GM19467 (cell line): ENCODE data around the gene RNGTT.
A peak's percentile ranks its signal among the peaks of the same experiment; 100 is the strongest.
"Not testable (repeated sequence)": the region's sequence is repeated elsewhere in the genome, so short reads cannot be mapped to it uniquely, and the experiment has no call there.

Experiments
- ATAC-seq: cut with Tn5 transposase; IDR thresholded peaks from one replicate; pipeline ENCODE4 v1.9.1; 2021; ENCODE audit warnings: mild to moderate bottlenecking, moderate library complexity; ENCODE audit not compliant: unreplicated experiment

The RNGTT gene

GRCh38 chr6:88741071-88741470 lies 222.3 kb downstream of the RNGTT start:
- ATAC-seq: no peak

DNA sequence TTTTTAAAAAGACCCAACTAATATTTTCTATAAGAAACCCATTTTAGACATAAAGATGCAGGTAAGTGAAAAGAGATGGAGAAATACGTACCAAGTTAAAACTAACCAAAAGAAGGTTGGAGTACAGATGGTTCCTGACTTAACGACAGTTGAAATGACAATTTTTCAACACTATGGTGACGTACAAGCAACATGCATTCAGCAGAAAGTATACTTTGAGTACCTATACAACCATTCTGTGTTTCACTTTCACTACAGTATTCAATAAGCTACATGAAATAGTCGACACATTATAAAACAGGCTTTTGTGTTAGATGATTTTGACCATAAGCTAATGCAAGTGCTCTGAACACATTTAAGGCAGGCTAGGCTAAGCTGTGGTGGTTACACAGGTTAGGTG lies 228.9 kb downstream of the RNGTT start:
- ATAC-seq: no peak

GRCh38 chr6:88730611-88731011 lies 232.8 kb downstream of the RNGTT start:
- ATAC-seq: no peak

DNA sequence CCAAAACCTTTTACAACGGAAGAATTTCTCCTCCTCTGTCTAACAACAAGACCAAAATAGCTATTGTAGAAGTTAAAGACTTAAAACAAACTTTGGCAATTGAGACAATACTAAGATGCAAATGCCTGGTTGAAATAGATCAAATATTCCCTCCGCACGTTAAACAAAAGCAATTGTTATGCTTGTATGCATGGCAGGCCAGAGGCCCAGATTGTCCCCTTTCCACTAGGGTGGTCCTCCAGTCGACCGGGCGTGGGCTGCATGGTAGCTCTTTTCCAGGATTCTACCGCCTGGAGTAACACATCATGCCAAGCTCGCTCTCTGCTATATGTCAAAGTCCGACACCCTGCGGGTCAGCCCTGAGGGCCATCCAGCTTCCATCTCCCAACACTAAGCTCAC lies 234.7 kb downstream of the RNGTT start:
- no peak for ATAC-seq

- not testable (repeated sequence) for ATAC-seq
These were observed 237.0 kb downstream of the RNGTT start for GRCh38 chr6:88726409-88726808.

- no peak for ATAC-seq
These were observed 238.1 kb downstream of the RNGTT start for GRCh38 chr6:88725111-88725975.

DNA sequence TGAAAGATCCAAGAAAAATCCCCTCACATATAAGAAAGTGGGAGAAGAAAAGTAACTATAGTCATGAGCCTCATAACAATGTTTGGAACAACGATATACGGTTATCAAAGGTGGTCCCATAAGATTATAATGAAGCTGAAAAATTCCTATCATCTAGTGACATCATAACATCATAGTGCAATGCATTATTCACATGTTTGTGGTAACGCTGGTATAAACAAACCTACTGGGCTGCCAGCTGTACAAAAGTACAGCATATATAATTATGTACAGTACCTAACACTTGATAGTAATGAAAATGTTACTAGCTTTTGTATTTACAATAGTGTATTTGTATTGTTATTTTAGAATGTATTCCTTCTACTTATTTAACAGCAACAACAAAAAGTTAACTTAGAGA lies 240.7 kb downstream of the RNGTT start:
- ATAC-seq: no peak

DNA sequence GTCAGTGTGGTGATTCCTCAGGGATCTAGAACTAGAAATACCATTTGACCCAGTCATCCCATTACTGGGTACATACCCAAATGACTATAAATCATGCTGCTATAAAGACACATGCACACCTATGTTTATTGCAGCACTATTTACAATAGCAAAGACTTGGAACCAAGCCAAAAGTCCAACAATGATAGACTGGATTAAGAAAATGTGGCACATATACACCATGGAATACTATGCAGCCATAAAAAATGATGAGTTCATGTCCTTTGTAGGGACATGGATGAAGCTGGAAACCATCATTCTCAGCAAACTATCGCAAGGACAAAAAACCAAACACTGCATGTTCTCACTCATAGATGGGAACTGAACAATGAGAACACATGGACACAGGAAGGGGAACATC lies 247.0 kb downstream of the RNGTT start:
- ATAC-seq: not testable (repeated sequence)

- no peak for ATAC-seq
These were observed 251.0 kb downstream of the RNGTT start for GRCh38 chr6:88712243-88712936.

DNA sequence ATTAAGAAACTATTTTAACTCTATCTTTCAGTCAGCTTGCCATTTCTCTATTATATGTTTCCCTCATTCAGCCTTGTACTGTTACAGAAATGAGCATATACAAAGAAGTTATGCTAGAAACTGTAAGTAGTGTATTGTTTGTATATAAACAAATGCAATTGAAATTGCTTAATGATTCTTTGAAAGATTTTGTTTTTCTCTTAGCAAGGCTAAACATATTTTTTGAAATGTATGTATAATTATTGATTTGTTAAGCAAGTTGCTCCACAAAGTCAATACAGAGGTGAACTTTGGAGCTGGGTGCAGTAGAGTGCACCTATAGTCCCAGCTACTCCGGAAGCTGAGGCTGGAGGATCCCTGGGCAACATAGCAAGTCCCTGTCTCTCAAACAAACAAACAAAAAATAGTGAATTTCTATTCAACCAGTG lies 253.6 kb downstream of the RNGTT start:
- ATAC-seq: no peak

DNA sequence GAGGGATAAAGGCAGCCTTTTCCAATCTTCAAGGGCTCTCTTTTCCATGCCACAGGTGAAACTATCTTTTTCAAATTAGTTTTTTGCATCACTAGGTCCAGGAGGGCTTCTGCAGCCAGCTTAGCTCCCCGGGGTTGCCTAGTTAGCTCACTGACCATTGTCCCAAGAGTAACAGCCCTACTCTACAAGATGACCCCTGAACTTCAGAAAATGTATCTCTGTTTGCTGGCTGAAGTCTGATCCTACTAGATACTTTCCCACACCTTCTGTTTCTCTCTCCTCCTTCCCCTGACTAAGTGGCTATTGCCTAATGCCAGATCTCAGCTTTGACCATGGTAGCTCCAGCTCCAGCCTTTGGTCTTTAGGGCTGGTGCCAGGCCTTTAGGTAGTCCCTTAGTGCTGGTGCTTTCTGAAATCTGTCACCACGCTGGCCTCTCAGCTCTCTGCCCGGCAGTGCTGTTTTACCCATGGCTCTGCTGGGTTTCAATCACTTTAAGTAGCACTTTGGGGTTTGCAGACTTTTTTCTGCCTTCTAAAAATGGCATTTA lies 255.1 kb downstream of the RNGTT start:
- no peak for ATAC-seq

DNA sequence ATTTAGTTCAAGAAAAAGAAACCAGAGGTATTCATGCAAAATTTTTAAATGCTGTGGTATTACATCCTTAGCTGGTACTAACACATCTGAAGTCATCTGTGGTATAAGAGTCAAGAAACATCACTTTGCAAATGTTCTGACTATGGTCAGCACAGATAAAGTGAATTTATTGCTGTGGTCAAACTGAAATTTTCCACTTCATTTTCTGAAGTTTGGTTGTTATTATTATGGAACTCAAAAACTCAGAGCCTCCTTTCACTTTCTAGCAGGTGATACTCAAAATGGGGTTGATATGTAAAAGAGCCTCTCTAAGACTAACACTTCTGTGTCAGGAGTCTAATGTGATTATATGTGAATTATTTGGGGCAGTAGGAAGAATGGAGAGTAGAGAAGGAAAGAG lies 257.8 kb downstream of the RNGTT start:
- ATAC-seq: peak; percentile 76

DNA sequence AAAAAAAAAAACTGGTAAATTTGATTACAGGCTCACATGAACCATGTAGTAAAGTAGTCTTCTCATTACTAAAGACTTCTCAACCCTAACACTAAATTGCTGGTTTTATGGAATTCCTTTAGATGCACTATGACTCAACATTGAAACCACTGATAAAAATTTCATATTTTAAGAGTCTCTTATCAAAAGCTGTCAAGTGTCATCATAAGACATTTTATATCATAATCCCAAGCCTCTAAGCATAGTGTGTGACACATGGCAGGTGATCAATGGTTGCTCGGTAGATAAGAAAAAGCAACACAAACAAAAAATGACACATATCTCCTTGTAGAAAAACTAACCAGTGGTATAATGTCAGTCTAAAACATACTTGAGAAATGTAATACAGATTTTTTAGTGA lies 258.4 kb downstream of the RNGTT start:
- no peak for ATAC-seq

DNA sequence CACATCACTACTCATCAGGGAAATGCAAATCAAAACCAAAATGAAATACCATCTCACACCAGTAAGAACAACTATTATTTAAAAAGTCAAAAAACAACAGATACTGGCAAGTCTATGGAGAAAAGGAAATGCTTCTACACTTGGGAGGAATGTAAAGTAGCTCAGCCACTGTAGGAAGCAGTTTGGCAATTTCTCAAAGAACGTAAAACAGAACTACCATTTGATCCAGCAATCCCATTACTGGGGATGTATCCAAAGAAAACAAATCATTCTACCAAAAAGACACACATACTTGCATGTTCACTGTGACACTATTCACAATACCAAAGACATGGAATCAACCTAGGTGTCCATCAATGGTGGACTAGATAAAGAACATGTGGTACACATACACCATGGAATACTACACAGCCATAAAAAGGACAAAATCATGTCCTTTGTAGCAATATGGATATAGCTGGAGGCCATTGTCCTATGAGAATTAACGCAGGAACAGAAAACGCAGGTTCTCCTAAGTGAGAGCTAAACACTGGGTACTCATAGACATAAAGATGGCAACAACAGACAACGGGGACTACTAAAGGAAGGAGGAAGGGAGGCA lies 260.4 kb downstream of the RNGTT start:
- ATAC-seq: no peak

GRCh38 chr6:88698661-88699060 lies 264.8 kb downstream of the RNGTT start:
- no peak for ATAC-seq

- ATAC-seq: no peak
These were observed 267.5 kb downstream of the RNGTT start for GRCh38 chr6:88695937-88696336.

DNA sequence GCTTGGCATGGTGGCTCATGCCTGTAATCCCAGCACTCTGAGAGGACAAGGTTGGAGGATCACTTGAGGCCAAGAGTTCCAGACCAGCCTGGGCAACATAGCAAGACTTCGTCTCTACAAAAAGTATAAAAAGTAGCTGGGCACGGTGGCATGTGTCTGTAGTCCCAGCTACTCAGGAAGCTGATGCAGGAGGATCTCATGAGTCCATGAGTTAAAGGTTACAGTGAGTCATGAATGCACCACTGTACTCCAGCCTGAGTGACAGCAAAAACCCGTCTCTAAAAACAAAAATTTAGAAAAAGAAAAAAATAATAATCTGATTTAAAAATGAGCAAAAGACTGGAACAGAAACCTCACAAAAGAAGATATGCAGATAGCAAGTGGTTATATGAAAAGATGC lies 279.7 kb downstream of the RNGTT start:
- ATAC-seq: no peak

- ATAC-seq: no peak
These were observed 282.8 kb downstream of the RNGTT start for GRCh38 chr6:88680654-88681053.

DNA sequence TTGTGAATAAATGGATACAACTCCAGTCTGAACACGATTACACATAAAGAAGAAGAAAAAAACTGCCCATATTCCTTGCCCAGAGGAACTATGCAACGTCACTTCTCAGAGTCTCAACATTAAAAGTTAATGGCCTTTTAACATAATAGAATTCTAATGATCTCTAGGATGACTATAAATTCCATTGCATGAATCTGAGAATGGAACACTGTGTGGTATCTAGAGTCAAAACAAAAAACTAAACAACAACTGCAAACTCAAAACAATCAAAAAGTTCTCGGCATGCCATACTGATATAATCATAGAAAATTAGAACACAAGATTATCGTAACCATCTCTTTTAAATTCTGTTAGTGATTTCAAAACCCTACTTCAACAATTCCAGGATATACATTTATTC lies 283.6 kb downstream of the RNGTT start:
- ATAC-seq: no peak

DNA sequence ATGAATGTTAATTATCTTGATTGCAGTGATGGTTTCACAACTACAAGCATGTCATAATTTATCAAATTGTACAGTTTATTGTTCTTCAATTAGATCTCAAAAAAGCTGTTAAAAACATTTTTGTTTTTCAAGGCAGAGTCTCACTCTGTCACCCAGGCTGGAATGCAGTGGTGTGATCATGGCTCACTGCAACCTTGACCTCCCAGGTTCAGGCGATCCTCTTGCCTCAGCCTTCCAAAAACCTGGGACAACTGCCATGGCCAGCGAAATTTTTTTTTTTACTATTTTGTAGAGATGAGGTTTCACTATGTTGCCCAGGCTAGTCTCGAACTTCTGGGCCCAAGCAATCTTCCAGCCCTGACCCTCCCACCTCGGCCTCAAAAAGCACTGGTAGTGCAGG lies 286.1 kb downstream of the RNGTT start:
- no peak for ATAC-seq

GRCh38 chr6:88671624-88672023 lies 291.8 kb downstream of the RNGTT start:
- no peak for ATAC-seq

DNA sequence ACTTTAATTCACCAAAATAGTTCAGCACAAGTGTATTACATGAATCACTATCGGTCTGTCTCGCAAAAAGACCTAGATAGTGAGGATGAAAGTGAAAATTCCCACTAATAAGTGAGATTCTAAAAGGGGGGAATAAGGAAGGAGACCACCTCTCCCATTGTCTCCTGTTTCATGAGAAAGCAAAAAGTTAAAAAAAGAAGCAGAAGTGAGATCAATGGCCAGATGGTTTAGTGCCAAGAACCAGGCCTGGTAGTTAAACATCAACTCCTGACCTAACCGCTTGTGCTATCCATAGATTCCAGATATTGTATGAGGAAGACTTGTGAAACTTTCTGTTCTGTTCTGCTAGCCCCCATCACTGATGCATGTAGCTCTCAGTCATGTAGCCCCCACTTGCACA lies 293.0 kb downstream of the RNGTT start:
- no peak for ATAC-seq
